IMR-90 (cell line): Measurements from ENCODE around the gene MINDY2. TPM values are rescaled to one million over a fixed set of nuclear protein-coding genes. Genes with fewer than 3 reads are reported as not detected.

Experiments used
- ATAC-seq: fragments of 200-7000 bp; cut with Tn5 transposase; 2 replicates; pipeline ENCODE4 v1.9.1; 2020; ENCODE audit warnings: low read depth, mild to moderate bottlenecking, moderate library complexity
- BruUV-seq: library from RNA; stranded (reverse); fragments of 400-500 nt; replicated peaks from 2 replicates; lab custom pipeline; 2021; lab: Mats Ljungman, UMichigan
- CTCF ChIA-PET: fragments of 300-600 bp; formaldehyde crosslinking; extraction: SDS; loops from one replicate; lab custom pipeline; 2021; ENCODE audit warnings: antibody characterized with exemption; lab: Yijun Ruan, JAX
- POLR2A ChIA-PET: fragments of 300-600 bp; sonication (Branson Sonifier 250); formaldehyde crosslinking; loops from one replicate; lab custom pipeline; 2022; ENCODE audit warnings: antibody characterized with exemption; ENCODE audit not compliant: unreplicated experiment; lab: Charles Lee
- DNase-seq: peaks from one replicate; pipeline ENCODE4 v3.0.0; 2013
- H2AFZ ChIP-seq: replicated peaks from 2 replicates; pipeline ENCODE3; 2013; ENCODE audit warnings: low read length, mild to moderate bottlenecking; ENCODE audit not compliant: poor library complexity
- H2AK5ac ChIP-seq: 2 replicates; pipeline ENCODE4 v1.6.1; 2013; ENCODE audit warnings: low read depth, low read length, inconsistent platforms
- H2AK9ac ChIP-seq: replicated peaks from 2 replicates; pipeline ENCODE3; 2013; ENCODE audit warnings: mild to moderate bottlenecking, low read depth, low read length, moderate library complexity; ENCODE audit not compliant: poor library complexity
- H2BK120ac ChIP-seq: 2 replicates; pipeline ENCODE4 v1.6.1; 2013; ENCODE audit warnings: low read depth, low read length, inconsistent platforms
- H2BK15ac ChIP-seq: 3 replicates; pipeline ENCODE4 v1.6.1; 2013; ENCODE audit warnings: low read depth, low read length, inconsistent platforms
- H2BK20ac ChIP-seq: 2 replicates; pipeline ENCODE4 v1.6.1; 2013; ENCODE audit warnings: low read depth, mild to moderate bottlenecking, inconsistent platforms, low read length, moderate library complexity
- H2BK5ac ChIP-seq: 2 replicates; pipeline ENCODE4 v1.6.1; 2013; ENCODE audit warnings: mild to moderate bottlenecking, low read depth, low read length, inconsistent platforms; ENCODE audit not compliant: poor library complexity, severe bottlenecking
- H3K14ac ChIP-seq: replicated peaks from 2 replicates; pipeline ENCODE4 v1.6.1; 2013; ENCODE audit warnings: low read depth, low read length, inconsistent platforms
- H3K18ac ChIP-seq: 2 replicates; pipeline ENCODE4 v1.6.1; 2013; ENCODE audit warnings: low read depth, low read length, control low read depth
- H3K23ac ChIP-seq: 2 replicates; pipeline ENCODE4 v1.6.1; 2013; ENCODE audit warnings: low read depth, low read length, inconsistent platforms
- H3K27ac ChIP-seq: 2 replicates; pipeline ENCODE4 v1.5.1; 2013; ENCODE audit warnings: mild to moderate bottlenecking, control low read depth, low read length; ENCODE audit not compliant: insufficient read depth
- H3K27me3 ChIP-seq: 2 replicates; pipeline ENCODE4 v1.6.1; 2013; ENCODE audit warnings: low read length; ENCODE audit not compliant: control insufficient read depth, insufficient read depth
- H3K36me3 ChIP-seq: 2 replicates; pipeline ENCODE4 v1.6.1; 2013; ENCODE audit warnings: low read length, mixed read lengths; ENCODE audit not compliant: control insufficient read depth, insufficient read depth
- H3K4ac ChIP-seq: 2 replicates; pipeline ENCODE4 v1.6.1; 2013; ENCODE audit warnings: low read depth, low read length, inconsistent platforms
- H3K4me1 ChIP-seq: 2 replicates; pipeline ENCODE4 v1.6.1; 2013; ENCODE audit warnings: low read length, mixed read lengths; ENCODE audit not compliant: control insufficient read depth, insufficient read depth
- H3K4me2 ChIP-seq: 2 replicates; pipeline ENCODE4 v1.6.1; 2013; ENCODE audit warnings: low read depth, mild to moderate bottlenecking, control low read depth, low read length, moderate library complexity
- H3K4me3 ChIP-seq: 2 replicates; pipeline ENCODE4 v1.5.1; 2013; ENCODE audit warnings: low read depth, mild to moderate bottlenecking, control low read depth, low read length, moderate library complexity; ENCODE audit not compliant: insufficient read depth
- H3K56ac ChIP-seq: 2 replicates; pipeline ENCODE4 v1.6.1; 2013; ENCODE audit warnings: low read length, inconsistent platforms; ENCODE audit not compliant: insufficient read depth; ENCODE audit errors: extremely low read depth
- H3K79me1 ChIP-seq, 2 experiments: 2 replicates each; pipeline ENCODE4 v1.6.1; 2013; ENCODE audit warnings: low read length in 2 of 2, inconsistent platforms in 1 of 2, low read depth in 1 of 2
- H3K9ac ChIP-seq: 2 replicates; pipeline ENCODE4 v1.6.1; 2013; ENCODE audit warnings: low read depth, low read length, control low read depth
- H3K9me1 ChIP-seq: 2 replicates; pipeline ENCODE4 v1.6.1; 2013; ENCODE audit warnings: low read length, inconsistent platforms; ENCODE audit not compliant: insufficient read depth
- H3K9me3 ChIP-seq: 2 replicates; pipeline ENCODE4 v1.6.1; 2013; ENCODE audit warnings: low read length; ENCODE audit not compliant: control insufficient read depth, insufficient read depth
- H4K20me1 ChIP-seq: 2 replicates; pipeline ENCODE4 v1.6.1; 2013; ENCODE audit warnings: low read length, inconsistent platforms; ENCODE audit not compliant: insufficient read depth
- H4K5ac ChIP-seq: 2 replicates; pipeline ENCODE4 v1.6.1; 2013; ENCODE audit warnings: mild to moderate bottlenecking, low read depth, low read length, control low read depth
- H4K8ac ChIP-seq, 2 experiments: 2 replicates each; pipeline ENCODE4 v1.6.1; 2013; ENCODE audit warnings: low read depth in 2 of 2, low read length in 2 of 2, control low read depth in 1 of 2, inconsistent platforms in 1 of 2
- H4K91ac ChIP-seq: 2 replicates; pipeline ENCODE4 v1.6.1; 2013; ENCODE audit warnings: low read depth, low read length, inconsistent platforms; ENCODE audit not compliant: insufficient read depth
- BHLHE40 ChIP-seq: fragments of 150-350 bp; IDR thresholded peaks from 2 replicates; pipeline ENCODE4 v1.6.1; 2016; ENCODE audit warnings: mild to moderate bottlenecking, low read depth, low read length
- CEBPB ChIP-seq: IDR thresholded peaks from 2 replicates; pipeline ENCODE4 v1.6.1; 2012; ENCODE audit warnings: low read depth, low read length, improper control_type of control experiment
- CHD1 ChIP-seq: IDR thresholded peaks from 2 replicates; pipeline ENCODE4 v1.6.1; 2012; ENCODE audit warnings: low read depth, low read length, improper control_type of control experiment
- FOS ChIP-seq: fragments of 150-350 bp; IDR thresholded peaks from 2 replicates; pipeline ENCODE4 v1.6.1; 2016; ENCODE audit warnings: low read depth, low read length
- MAFK ChIP-seq: IDR thresholded peaks from 2 replicates; pipeline ENCODE4 v1.6.1; 2012; ENCODE audit warnings: low read depth, low read length, improper control_type of control experiment
- MAZ ChIP-seq: IDR thresholded peaks from 2 replicates; pipeline ENCODE4 v1.6.1; 2012; ENCODE audit warnings: low read depth, mild to moderate bottlenecking, low read length, improper control_type of control experiment, moderate library complexity, borderline replicate concordance
- MXI1 ChIP-seq: IDR thresholded peaks from 2 replicates; pipeline ENCODE4 v1.6.1; 2012; ENCODE audit warnings: low read depth, mild to moderate bottlenecking, low read length, moderate library complexity, borderline replicate concordance
- NFE2L2 ChIP-seq: fragments of 150-350 bp; IDR thresholded peaks from 2 replicates; pipeline ENCODE4 v1.6.1; 2016; ENCODE audit warnings: low read depth, mild to moderate bottlenecking, low read length
- POLR2A ChIP-seq: IDR thresholded peaks from 2 replicates; pipeline ENCODE4 v1.6.1; 2012; ENCODE audit warnings: mild to moderate bottlenecking, low read depth, low read length
- RAD21 ChIP-seq: IDR thresholded peaks from 2 replicates; pipeline ENCODE4 v1.6.1; 2012; ENCODE audit warnings: low read length, improper control_type of control experiment
- RCOR1 ChIP-seq: IDR thresholded peaks from 2 replicates; pipeline ENCODE4 v1.6.1; 2012; ENCODE audit warnings: mild to moderate bottlenecking, low read length, improper control_type of control experiment; ENCODE audit not compliant: insufficient replicate concordance
- RFX5 ChIP-seq: IDR thresholded peaks from 2 replicates; pipeline ENCODE4 v1.8.0; 2012; ENCODE audit warnings: low read depth, mild to moderate bottlenecking, low read length, moderate library complexity
- SMC3 ChIP-seq: fragments of 150-350 bp; IDR thresholded peaks from 2 replicates; pipeline ENCODE4 v1.6.1; 2016; ENCODE audit warnings: low read depth, mild to moderate bottlenecking, antibody characterized with exemption, low read length, moderate library complexity
- dilution Hi-C: fragments of 300-500 bp; cut with HindIII; formaldehyde crosslinking; loops from one replicate; pipeline ENCODE4 v1.14.3; 2018; ENCODE audit warnings: low sequenced_read_pairs; ENCODE audit not compliant: unreplicated experiment
- in situ Hi-C: fragments of 300-500 bp; cut with MboI; formaldehyde crosslinking; loops from 3 replicates; pipeline ENCODE4 v1.14.3; 2019; ENCODE audit warnings: low sequenced_read_pairs, inconsistent platforms, mixed read lengths
- intact Hi-C: fragments of 100-400 bp; cut with micrococcal nuclease; formaldehyde crosslinking; loops from 2 replicates; pipeline ENCODE4 v1.10.0; 2022
- polyA plus RNA-seq, 3 experiments: library from polyadenylated mRNA; depleted of rRNA; stranded (reverse); fragments of >200 nt; gene quantifications; 2 replicates each; pipeline ENCODE4 v1.2.3, GENCODE V29; 2012; ENCODE audit warnings: low replicate concordance in 1 of 3
- total RNA-seq: library from RNA; depleted of rRNA; stranded (reverse); fragments of >200 nt; gene quantifications from 2 replicates; pipeline ENCODE4 v1.2.3, GENCODE V29; 2012
- TF ChIP-seq, protein P1 (sequence below): fragments of 150-350 bp; IDR thresholded peaks from 2 replicates; pipeline ENCODE4 v1.6.1; 2017; ENCODE audit warnings: mild to moderate bottlenecking, antibody characterized with exemption, low read length, low read depth
- TF ChIP-seq, protein P2 (sequence below): fragments of 150-350 bp; IDR thresholded peaks from 2 replicates; pipeline ENCODE4 v1.6.1; 2016; ENCODE audit warnings: low read depth, mild to moderate bottlenecking, low read length, moderate library complexity, borderline replicate concordance
- TF ChIP-seq, protein P3 (sequence below): conservative IDR thresholded peaks from 2 replicates; pipeline ENCODE4 v1.5.1; 2012; ENCODE audit warnings: mild to moderate bottlenecking, low read depth, low read length, improper control_type of control experiment

MINDY2 gene
- total and polyA plus RNA-seq, 2 of the 4 experiments (the other 2 are of a cell fraction) = 4.0 to 9.3 TPM

DNA sequence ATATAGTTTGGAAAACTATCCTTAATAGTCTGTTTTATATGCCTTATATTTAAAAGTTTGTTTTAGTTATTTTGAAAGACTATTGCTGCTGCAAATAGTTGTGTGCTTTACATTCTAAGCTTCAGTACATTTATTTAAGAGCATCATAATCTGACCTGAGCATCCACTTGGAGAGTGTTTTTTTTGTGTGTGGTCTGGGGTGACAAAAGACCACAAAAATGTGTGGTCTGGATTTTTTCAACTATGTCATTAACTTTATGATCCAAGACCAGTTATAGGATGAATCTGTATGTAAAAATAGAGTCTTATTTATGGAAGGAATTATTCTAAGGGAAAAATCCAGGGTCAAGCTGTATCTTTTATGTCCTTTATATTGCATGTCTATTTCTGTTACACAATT is 85.0 kb downstream of the MINDY2 start:
- Histone ChIP-seq H3K36me3 (peaks cover 8% of the 10 kb centered on the region), H3K27ac (no peak overlapping the region), H3K4me1 (no peaks in the 10 kb centered on the region), H2BK5ac (no peak overlapping the region), H3K56ac (no peak overlapping the region), H3K18ac (no peak overlapping the region), H2BK20ac (no peak overlapping the region), H4K20me1 (no peaks in the 10 kb centered on the region), H2BK120ac (no peak overlapping the region), H3K27me3 (no peaks in the 10 kb centered on the region), H4K8ac (no peak overlapping the region), H3K23ac (no peak overlapping the region), H3K4me3 (no peak overlapping the region), H3K9ac (no peak overlapping the region), H2BK15ac (no peak overlapping the region), H2AFZ (no peak overlapping the region), H4K91ac (no peak overlapping the region), H3K9me1 (no peaks in the 10 kb centered on the region), H3K14ac (no peak overlapping the region), H3K79me1 (no peaks in the 10 kb centered on the region), H2AK9ac (no peak overlapping the region), H4K5ac (no peak overlapping the region), H3K9me3 (no peaks in the 10 kb centered on the region), H3K4ac (no peak overlapping the region), H3K4me2 (no peak overlapping the region), H2AK5ac (no peak overlapping the region)
- dilution Hi-C loops = no loop called here
- ATAC-seq = no peak; the same call in 1 of the 2 replicates
- ChIA-PET POLR2A (no interaction called here), CTCF (no interaction called here)
- DNase-seq = peak; percentile 70
- in situ Hi-C loops = no loop called here
- TF ChIP-seq, protein P1, sequence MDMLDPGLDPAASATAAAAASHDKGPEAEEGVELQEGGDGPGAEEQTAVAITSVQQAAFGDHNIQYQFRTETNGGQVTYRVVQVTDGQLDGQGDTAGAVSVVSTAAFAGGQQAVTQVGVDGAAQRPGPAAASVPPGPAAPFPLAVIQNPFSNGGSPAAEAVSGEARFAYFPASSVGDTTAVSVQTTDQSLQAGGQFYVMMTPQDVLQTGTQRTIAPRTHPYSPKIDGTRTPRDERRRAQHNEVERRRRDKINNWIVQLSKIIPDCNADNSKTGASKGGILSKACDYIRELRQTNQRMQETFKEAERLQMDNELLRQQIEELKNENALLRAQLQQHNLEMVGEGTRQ = no peak
- TF ChIP-seq BHLHE40 = no peak
- TF ChIP-seq, protein P2, sequence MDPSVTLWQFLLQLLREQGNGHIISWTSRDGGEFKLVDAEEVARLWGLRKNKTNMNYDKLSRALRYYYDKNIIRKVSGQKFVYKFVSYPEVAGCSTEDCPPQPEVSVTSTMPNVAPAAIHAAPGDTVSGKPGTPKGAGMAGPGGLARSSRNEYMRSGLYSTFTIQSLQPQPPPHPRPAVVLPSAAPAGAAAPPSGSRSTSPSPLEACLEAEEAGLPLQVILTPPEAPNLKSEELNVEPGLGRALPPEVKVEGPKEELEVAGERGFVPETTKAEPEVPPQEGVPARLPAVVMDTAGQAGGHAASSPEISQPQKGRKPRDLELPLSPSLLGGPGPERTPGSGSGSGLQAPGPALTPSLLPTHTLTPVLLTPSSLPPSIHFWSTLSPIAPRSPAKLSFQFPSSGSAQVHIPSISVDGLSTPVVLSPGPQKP = no peak
- no peak for TF ChIP-seq RAD21
- TF ChIP-seq CEBPB = no peak
- TF ChIP-seq POLR2A = no peak
- no peak for TF ChIP-seq MXI1
- TF ChIP-seq CHD1 = no peak
- no peak for TF ChIP-seq MAFK
- TF ChIP-seq MAZ = no peak
- TF ChIP-seq FOS = no peak
- TF ChIP-seq NFE2L2 = no peak
- no peak for TF ChIP-seq RFX5
- TF ChIP-seq, protein P3, sequence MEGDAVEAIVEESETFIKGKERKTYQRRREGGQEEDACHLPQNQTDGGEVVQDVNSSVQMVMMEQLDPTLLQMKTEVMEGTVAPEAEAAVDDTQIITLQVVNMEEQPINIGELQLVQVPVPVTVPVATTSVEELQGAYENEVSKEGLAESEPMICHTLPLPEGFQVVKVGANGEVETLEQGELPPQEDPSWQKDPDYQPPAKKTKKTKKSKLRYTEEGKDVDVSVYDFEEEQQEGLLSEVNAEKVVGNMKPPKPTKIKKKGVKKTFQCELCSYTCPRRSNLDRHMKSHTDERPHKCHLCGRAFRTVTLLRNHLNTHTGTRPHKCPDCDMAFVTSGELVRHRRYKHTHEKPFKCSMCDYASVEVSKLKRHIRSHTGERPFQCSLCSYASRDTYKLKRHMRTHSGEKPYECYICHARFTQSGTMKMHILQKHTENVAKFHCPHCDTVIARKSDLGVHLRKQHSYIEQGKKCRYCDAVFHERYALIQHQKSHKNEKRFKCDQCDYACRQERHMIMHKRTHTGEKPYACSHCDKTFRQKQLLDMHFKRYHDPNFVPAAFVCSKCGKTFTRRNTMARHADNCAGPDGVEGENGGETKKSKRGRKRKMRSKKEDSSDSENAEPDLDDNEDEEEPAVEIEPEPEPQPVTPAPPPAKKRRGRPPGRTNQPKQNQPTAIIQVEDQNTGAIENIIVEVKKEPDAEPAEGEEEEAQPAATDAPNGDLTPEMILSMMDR = no peak
- TF ChIP-seq SMC3 = no peak
- no peak for TF ChIP-seq RCOR1
- BruUV-seq = no TSS peak
- intact Hi-C loops = loop anchor here (10.0 kb wide), 2 partner anchors 61 to 631 kb away; no protein-coding TSS in a partner anchor
